ENCODE data around the gene KRTAP9-1. TPM values are rescaled to one million over a fixed set of nuclear protein-coding genes. Genes with fewer than 3 reads are reported as not detected.
"Not testable (repeated sequence)": the region's sequence is repeated elsewhere in the genome, so short reads cannot be mapped to it uniquely, and the experiment has no call there.

Gene KRTAP9-1, protein sequence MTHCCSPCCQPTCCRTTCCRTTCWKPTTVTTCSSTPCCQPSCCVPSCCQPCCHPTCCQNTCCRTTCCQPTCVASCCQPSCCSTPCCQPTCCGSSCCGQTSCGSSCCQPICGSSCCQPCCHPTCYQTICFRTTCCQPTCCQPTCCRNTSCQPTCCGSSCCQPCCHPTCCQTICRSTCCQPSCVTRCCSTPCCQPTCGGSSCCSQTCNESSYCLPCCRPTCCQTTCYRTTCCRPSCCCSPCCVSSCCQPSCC
- total RNA-seq, result not detected

DNA sequence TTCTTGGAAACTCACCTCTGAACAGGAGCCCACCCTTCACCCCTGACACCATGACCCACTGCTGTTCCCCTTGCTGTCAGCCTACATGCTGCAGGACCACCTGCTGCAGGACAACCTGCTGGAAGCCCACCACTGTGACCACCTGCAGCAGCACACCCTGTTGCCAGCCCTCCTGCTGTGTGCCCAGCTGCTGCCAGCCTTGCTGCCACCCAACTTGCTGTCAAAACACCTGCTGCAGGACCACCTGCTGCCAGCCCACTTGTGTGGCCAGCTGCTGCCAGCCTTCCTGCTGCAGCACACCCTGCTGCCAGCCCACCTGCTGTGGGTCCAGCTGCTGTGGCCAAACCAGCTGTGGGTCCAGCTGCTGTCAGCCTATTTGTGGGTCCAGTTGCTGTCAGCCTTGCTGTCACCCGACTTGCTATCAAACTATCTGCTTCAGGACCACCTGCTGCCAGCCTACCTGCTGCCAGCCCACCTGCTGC is at the start of gene KRTAP9-1:
KRTAP9-1 (plus strand) TSS at position 51 of the 482 bp plus-strand sequence; CDS start at position 51, 0 bp downstream.
- not testable (repeated sequence) for ATAC-seq (ENCODE audit: low read depth); H3K27me3 Mint-ChIP-seq; H3K4me1 Mint-ChIP-seq

DNA sequence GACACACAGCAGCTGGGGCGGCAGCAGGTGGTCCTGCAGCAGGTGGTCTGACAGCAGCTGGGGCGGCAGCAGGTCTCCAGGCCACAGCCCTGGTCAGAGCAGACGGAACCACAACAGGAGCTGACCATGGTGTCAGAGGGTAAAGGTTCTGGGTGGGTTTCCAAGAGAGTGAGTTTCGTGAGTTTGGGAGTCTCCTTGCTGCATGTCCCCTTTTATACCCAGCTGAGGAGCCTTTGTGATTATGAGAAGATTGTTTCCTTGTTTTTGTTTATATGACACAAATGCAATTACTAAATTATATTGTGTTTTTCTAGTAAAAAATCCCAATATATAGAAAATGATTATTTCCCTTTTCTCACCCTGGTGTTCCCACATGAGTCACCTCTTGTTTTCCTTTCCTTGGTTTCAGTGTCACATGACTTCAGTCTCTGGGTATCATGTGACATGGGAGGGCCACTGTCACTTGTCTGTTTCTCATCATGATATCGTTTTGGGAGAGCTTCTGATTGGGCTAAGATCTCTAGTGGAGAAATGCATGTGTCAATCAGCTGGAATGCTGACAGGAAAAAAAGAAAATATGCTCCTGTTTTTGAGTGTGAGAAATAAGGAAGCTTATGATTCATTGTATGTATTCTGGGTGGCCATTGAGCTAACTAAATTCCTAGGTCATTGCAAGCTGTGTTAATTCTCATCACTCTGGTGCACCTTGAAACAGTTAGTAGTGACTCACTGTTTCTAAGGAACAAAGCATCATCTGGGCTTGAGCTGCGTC is 49.1 kb upstream of the KRTAP9-1 start, which contains the start of gene KRTAP4-6:
KRTAP4-6 (minus strand) TSS at position 185 of the 772 bp plus-strand sequence; CDS start at position 128, 57 bp downstream.
- POLR2A ChIA-PET, result no interaction called here
- Mint-ChIP-seq H3K27ac (no peak within 1 kb of the TSS), H3K4me3 (no peak within 1 kb of the TSS)

More for the DNA sequence above, at the start of gene KRTAP9-1:
- H3K9me3 Mint-ChIP-seq, H3K4me3 Mint-ChIP-seq, H3K27ac Mint-ChIP-seq, H3K36me3 Mint-ChIP-seq, DNase-seq, POLR2A ChIA-PET: not testable (repeated sequence)

DNA sequence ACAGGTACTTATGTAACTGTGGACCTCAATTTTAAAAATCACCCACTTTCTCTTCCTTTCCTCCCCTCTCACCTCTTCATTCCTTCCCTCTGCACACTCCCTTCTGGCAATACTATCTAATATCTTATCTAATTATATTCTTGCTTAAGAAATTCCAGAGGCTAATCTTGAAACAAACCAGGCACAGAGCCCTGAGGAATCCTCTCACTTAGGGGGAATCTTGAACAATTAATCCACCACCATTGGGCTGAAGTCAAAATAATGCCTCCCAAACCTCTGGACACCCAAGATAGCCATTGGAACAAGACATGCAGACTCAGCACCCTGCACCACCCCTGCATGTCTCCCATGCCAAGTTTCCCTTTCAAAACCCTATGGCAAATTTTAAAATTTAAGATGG is 48.3 kb upstream of the KRTAP9-1 start:
- Mint-ChIP-seq H3K27ac (no peak overlapping the region), H3K4me1 (no peaks in the 10 kb centered on the region), H3K9me3 (peaks cover 29% of the 10 kb centered on the region), H3K4me3 (no peak overlapping the region), H3K36me3 (peaks cover 7% of the 10 kb centered on the region), H3K27me3 (peaks cover 2% of the 10 kb centered on the region)
- ATAC-seq (ENCODE audit: low read depth) (no peak), DNase-seq (no peak)
- POLR2A ChIA-PET, result no interaction called here

More for the DNA sequence above, 49.1 kb upstream of the KRTAP9-1 start, which contains the start of gene KRTAP4-6:
- Mint-ChIP-seq H3K4me1 (no peaks in the 10 kb centered on the region), H3K27me3 (peaks cover 2% of the 10 kb centered on the region), H3K9me3 (peaks cover 29% of the 10 kb centered on the region), H3K36me3 (peaks cover 7% of the 10 kb centered on the region)
- DNase-seq, result no peak
- ATAC-seq (ENCODE audit: low read depth), result no peak

DNA sequence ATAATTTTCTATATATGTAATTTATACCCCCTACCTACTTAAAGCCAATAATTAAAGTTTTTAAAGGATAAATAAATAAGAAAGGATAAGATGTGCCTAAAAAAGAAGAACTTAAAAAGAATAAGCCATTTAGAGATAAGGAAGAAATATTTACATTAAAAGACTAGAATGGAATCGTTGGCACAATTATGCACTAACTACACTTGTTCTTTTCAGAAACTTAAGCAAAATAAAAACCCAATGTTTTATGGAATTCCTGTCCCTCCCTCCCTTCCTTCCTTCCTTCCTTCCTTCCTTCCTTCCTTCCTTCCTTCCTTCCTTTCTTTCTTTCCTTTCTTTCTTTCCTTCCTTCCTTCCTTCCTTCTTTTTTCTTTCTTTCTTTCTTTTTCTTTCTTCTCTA is 44.8 kb upstream of the KRTAP9-1 start:
- ATAC-seq (ENCODE audit: low read depth) (no peak), DNase-seq (no peak)
- POLR2A ChIA-PET, result no interaction called here
- Mint-ChIP-seq H3K36me3 (peaks cover 5% of the 10 kb centered on the region), H3K4me3 (no peak overlapping the region), H3K27ac (no peak overlapping the region), H3K9me3 (peaks cover 21% of the 10 kb centered on the region), H3K4me1 (no peaks in the 10 kb centered on the region), H3K27me3 (peaks cover 2% of the 10 kb centered on the region)

DNA sequence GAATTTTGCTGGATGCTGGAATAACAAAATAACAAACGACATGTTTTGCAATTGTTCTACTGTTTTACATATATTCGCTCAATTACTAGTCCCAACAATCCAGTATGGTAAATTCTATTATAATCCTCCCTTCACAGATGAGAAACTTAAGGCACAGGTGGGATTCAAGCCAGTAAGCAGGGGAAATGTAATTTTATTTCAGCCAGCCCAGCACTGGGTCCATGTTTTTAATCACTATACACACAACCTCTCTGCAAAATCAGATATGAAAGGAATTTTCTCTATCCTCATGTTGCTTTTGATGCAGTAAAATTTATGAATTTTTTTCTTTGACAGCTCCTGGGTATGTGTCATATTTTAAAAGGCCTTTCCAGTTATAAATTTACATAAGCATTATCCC is 44.4 kb upstream of the KRTAP9-1 start:
- Mint-ChIP-seq H3K4me1 (no peaks in the 10 kb centered on the region), H3K36me3 (peaks cover 5% of the 10 kb centered on the region), H3K27me3 (peaks cover 2% of the 10 kb centered on the region), H3K27ac (no peak overlapping the region), H3K4me3 (no peak overlapping the region), H3K9me3 (peaks cover 21% of the 10 kb centered on the region)
- POLR2A ChIA-PET, result no interaction called here
- ATAC-seq (ENCODE audit: low read depth), result no peak
- DNase-seq, result no peak

DNA sequence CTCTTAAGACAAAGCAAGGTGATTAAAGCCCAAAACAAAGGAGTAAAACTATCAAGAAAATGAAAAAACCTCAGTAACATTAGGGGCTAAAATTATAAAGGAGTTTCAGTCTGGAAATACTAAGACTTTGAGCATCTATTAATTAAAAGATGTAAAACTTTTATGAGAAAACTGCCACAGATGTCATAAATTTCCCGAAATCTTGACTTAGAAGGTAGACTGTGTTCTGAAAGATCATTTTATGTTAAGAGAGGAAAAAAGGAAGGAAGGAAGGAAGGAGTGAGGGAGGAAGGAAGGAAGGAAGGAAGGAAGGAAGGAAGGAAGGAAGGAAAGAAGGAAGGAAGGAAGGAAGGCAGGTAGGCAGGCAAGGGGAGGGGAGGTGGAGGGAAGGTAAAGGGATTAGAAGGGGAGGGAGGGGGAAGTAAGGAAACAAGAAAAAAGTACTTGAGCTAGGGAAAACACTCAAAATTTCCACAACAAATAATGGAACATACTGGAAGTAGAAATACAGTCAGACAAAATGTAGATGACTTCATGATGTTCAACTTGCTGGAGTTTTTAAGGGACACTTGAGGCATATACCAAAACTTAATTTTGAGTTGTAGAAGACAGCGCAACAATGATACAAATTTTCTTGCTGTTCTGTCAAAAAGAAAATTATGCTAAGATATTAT is 42.0 kb upstream of the KRTAP9-1 start:
- Mint-ChIP-seq H3K36me3 (peaks cover 3% of the 10 kb centered on the region), H3K27ac (no peak overlapping the region)

GRCh38 chr17:41148971-41149651 is 40.6 kb upstream of the KRTAP9-1 start:
- H3K9me3 Mint-ChIP-seq; DNase-seq; H3K27me3 Mint-ChIP-seq; POLR2A ChIA-PET; H3K27ac Mint-ChIP-seq; H3K4me1 Mint-ChIP-seq; H3K36me3 Mint-ChIP-seq; ATAC-seq (ENCODE audit: low read depth); H3K4me3 Mint-ChIP-seq: not testable (repeated sequence)

More for the DNA sequence above, 42.0 kb upstream of the KRTAP9-1 start:
- no peaks in the 10 kb centered on the region for H3K4me1 Mint-ChIP-seq
- H3K9me3 Mint-ChIP-seq, result peaks cover 11% of the 10 kb centered on the region
- no peak for DNase-seq
- no peak for ATAC-seq (ENCODE audit: low read depth)
- peaks cover 2% of the 10 kb centered on the region for H3K27me3 Mint-ChIP-seq
- no peak overlapping the region for H3K4me3 Mint-ChIP-seq
- POLR2A ChIA-PET, result no interaction called here

DNA sequence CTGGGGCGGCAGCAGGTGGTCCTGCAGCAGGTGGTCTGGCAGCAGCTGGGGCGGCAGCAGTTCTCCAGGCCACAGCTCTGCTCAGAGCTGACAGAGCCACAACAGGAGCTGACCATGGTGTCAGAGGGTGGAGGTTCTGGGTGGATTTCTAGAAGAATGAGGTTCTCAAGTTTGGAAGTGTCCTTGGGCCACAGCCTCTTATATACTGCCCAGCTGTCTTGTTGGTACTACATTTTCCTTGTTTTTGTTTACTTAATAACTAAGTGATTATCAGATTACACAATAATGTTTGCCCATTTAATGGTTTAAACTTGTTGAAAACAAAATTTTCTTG is 40.1 kb upstream of the KRTAP9-1 start, which contains the start of gene KRTAP4-5:
KRTAP4-5 (minus strand) TSS at position 174 of the 334 bp plus-strand sequence; CDS start at position 116, 58 bp downstream.
- no peaks in the 10 kb centered on the region for H3K9me3 Mint-ChIP-seq
- DNase-seq, result no peak
- H3K27ac Mint-ChIP-seq, result no peak within 1 kb of the TSS
- peaks cover 2% of the 10 kb centered on the region for H3K27me3 Mint-ChIP-seq
- no peaks in the 10 kb centered on the region for H3K36me3 Mint-ChIP-seq
- POLR2A ChIA-PET, result no interaction called here
- H3K4me1 Mint-ChIP-seq, result no peaks in the 10 kb centered on the region
- no peak within 1 kb of the TSS for H3K4me3 Mint-ChIP-seq
- ATAC-seq (ENCODE audit: low read depth), result no peak

DNA sequence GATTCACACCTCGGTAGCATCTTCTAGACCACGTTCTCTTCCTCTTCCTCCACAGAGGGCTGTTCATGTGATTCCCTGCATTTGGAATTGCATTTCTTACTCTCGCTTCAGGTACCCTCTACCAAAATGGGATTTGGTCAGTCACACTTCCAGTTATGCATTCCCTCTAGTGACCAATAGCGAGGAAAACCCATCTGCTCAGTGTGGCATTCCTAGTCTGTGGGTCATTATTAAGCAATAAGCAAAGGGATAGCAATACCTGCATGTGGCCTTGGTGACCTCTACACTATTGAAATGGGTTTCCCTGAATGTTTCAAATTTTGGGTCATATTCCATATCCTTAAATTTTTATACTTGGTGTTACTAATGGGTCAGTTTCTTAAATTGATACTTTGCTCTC is 39.7 kb upstream of the KRTAP9-1 start:
- ATAC-seq (ENCODE audit: low read depth), result no peak
- Mint-ChIP-seq H3K4me1 (no peaks in the 10 kb centered on the region), H3K4me3 (no peak overlapping the region), H3K27me3 (peaks cover 2% of the 10 kb centered on the region), H3K9me3 (no peaks in the 10 kb centered on the region), H3K36me3 (no peaks in the 10 kb centered on the region), H3K27ac (no peak overlapping the region)
- no peak for DNase-seq
- POLR2A ChIA-PET, result no interaction called here

- H3K4me1 Mint-ChIP-seq, result no peaks in the 10 kb centered on the region
- H3K27ac Mint-ChIP-seq, result no peak overlapping the region
- no peaks in the 10 kb centered on the region for H3K27me3 Mint-ChIP-seq
- H3K36me3 Mint-ChIP-seq, result no peaks in the 10 kb centered on the region
- POLR2A ChIA-PET, result no interaction called here
- no peak for ATAC-seq (ENCODE audit: low read depth)
- no peak for DNase-seq
- H3K4me3 Mint-ChIP-seq, result no peak overlapping the region
- H3K9me3 Mint-ChIP-seq, result no peaks in the 10 kb centered on the region
Measured at GRCh38 chr17:41151525-41151924, 38.2 kb upstream of the KRTAP9-1 start.

DNA sequence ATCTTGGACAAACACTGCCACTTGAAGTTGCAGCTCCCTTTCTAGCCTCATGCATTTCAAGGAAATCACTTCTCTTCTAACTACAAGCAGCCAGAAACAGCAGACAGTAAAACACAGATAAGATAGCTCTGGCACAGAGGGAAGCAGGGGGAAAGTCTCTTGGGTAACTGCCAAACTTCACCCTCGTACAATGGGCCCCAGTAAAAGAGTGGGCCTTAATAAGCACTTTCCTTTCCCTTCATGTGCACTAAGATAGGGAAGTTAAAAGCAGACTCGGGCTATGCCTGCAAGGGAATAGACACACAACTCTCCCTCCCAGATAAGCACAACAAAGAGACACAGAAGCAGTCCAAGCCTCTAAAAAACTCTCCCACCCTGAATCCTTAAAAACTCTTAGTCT is 35.8 kb upstream of the KRTAP9-1 start:
- Mint-ChIP-seq H3K27ac (no peak overlapping the region), H3K36me3 (no peaks in the 10 kb centered on the region), H3K9me3 (no peaks in the 10 kb centered on the region), H3K27me3 (no peaks in the 10 kb centered on the region), H3K4me3 (no peak overlapping the region), H3K4me1 (no peaks in the 10 kb centered on the region)
- POLR2A ChIA-PET, result no interaction called here
- DNase-seq (no peak), ATAC-seq (ENCODE audit: low read depth) (no peak)

GRCh38 chr17:41160190-41160589 is 29.5 kb upstream of the KRTAP9-1 start:
- DNase-seq; H3K36me3 Mint-ChIP-seq; POLR2A ChIA-PET; ATAC-seq (ENCODE audit: low read depth); H3K4me1 Mint-ChIP-seq; H3K27me3 Mint-ChIP-seq; H3K4me3 Mint-ChIP-seq; H3K27ac Mint-ChIP-seq; H3K9me3 Mint-ChIP-seq: not testable (repeated sequence)

DNA sequence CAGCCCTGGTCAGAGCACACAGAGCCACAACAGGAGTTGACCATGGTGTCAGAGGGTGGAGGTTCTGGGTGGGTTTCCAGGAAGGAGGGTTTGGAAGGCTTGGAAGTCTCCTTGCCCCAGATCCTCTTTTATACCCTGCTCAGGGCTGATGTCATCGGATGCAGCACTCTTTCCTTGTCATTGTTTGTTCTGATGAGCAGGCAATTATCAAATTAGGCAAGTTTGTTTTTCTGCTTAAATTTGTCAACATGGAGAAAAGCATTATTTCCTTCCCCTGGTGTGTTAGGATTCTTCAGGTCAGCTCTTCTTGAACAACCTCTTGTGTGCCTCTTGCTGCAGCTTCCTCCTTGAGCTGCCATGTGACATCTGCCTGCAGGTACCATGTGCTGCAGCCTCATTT is 29.0 kb upstream of the KRTAP9-1 start, which contains the start of gene KRTAP4-4:
KRTAP4-4 (minus strand) TSS at position 101 of the 400 bp plus-strand sequence; CDS start at position 44, 57 bp downstream.
- no peaks in the 10 kb centered on the region for H3K9me3 Mint-ChIP-seq
- POLR2A ChIA-PET, result no interaction called here
- no peaks in the 10 kb centered on the region for H3K4me1 Mint-ChIP-seq
- no peak for ATAC-seq (ENCODE audit: low read depth)
- H3K36me3 Mint-ChIP-seq, result no peaks in the 10 kb centered on the region
- H3K27ac Mint-ChIP-seq, result no peak within 1 kb of the TSS
- H3K4me3 Mint-ChIP-seq, result no peak within 1 kb of the TSS
- no peaks in the 10 kb centered on the region for H3K27me3 Mint-ChIP-seq
- DNase-seq, result no peak

All from activated naive CD8-positive, alpha-beta T cell treated with anti-CD3 and anti-CD28 coated beads, Interleukin-2, amount 10 ng/mL, durations not matched to agents 7 days and 5 days (primary cell).